ENCODE results near the gene ART1.
"Not testable (repeated sequence)": the region's sequence is repeated elsewhere in the genome, so short reads cannot be mapped to it uniquely, and the experiment has no call there.

GRCh38 chr11:3597743-3598142 lies 47.2 kb upstream of the ART1 start:
- TF ChIP-seq CTCF, POLR2A (IDR thresholded peaks at IDR 0.05): not testable (repeated sequence)

All from lower leg skin (tissue), 3 donors.